Fibroblast of pulmonary artery (primary cell): ENCODE data around the gene KIF16B.

Experiments used
- DNase-seq: peaks from one replicate; pipeline ENCODE4 v3.0.0-alpha.2; 2010; ENCODE audit warnings: low read depth
- H3K4me3 ChIP-seq: replicated peaks from 2 replicates; pipeline ENCODE4 v1.5.1; 2011; ENCODE audit warnings: low read depth, mild to moderate bottlenecking, control low read depth, low read length, moderate library complexity
- TF ChIP-seq, protein P1 (sequence below): IDR thresholded peaks from 2 replicates; pipeline ENCODE4 v1.5.1; 2011; ENCODE audit warnings: mild to moderate bottlenecking, control low read depth, low read length, inconsistent platforms; ENCODE audit errors: missing control alignments

Gene KIF16B

GRCh38 chr20:16360668-16361067, 212.6 kb downstream of the KIF16B start:
- DNase-seq: no peak
- no peak overlapping the region for H3K4me3 ChIP-seq
- TF ChIP-seq, protein P1, sequence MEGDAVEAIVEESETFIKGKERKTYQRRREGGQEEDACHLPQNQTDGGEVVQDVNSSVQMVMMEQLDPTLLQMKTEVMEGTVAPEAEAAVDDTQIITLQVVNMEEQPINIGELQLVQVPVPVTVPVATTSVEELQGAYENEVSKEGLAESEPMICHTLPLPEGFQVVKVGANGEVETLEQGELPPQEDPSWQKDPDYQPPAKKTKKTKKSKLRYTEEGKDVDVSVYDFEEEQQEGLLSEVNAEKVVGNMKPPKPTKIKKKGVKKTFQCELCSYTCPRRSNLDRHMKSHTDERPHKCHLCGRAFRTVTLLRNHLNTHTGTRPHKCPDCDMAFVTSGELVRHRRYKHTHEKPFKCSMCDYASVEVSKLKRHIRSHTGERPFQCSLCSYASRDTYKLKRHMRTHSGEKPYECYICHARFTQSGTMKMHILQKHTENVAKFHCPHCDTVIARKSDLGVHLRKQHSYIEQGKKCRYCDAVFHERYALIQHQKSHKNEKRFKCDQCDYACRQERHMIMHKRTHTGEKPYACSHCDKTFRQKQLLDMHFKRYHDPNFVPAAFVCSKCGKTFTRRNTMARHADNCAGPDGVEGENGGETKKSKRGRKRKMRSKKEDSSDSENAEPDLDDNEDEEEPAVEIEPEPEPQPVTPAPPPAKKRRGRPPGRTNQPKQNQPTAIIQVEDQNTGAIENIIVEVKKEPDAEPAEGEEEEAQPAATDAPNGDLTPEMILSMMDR: no peak

DNA sequence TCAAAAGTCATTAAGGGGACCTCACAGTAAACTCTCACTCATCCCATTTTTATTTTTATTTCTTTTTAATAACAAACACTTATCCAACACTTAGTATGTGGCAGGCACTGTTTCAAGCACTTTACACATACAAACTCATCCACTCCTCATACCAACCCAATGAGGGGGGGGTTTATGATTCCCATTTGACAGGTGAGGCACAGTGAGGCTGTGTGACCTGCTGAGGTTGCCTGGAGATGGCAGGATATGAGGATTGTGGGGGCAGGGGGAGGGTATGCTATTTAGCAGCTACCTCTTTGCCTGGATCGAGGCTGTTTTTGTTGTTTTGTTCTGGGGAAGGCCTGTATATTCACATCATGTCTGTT, 219.8 kb downstream of the KIF16B start:
- H3K4me3 ChIP-seq: no peak overlapping the region
- DNase-seq: no peak
- TF ChIP-seq, protein P1: no peak

DNA sequence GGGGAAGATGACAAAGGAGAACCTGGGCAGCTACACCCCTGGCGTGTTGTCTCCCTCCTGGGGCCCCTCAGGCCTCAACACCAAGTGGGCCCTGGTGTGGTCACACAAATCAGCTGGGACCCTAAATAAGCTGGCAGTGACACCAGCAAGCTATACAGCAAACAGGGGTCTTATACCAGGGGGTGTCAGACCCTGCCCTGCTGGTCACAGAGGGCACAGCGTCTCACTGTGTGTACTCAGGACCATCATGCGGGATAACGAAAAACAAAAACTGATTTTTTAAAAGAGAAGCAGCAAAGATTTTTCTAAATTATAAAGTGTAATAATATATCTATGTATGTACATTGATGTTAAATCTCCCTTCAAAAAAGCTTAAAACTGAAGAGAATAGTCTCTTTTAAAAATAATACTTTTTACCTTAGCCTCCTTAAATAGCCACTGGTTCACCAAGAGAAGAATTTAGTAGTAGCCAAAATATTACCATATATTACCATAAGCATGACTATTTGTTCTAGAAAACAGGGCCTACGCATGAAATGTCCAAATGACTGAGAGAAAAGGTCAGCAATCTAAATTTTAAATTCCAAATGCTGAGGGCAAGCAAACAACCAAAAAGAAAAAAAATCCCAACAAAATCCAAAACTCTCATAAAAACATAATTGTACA, 220.4 kb downstream of the KIF16B start:
- no peak for DNase-seq
- no peak overlapping the region for H3K4me3 ChIP-seq
- TF ChIP-seq, protein P1: no peak

DNA sequence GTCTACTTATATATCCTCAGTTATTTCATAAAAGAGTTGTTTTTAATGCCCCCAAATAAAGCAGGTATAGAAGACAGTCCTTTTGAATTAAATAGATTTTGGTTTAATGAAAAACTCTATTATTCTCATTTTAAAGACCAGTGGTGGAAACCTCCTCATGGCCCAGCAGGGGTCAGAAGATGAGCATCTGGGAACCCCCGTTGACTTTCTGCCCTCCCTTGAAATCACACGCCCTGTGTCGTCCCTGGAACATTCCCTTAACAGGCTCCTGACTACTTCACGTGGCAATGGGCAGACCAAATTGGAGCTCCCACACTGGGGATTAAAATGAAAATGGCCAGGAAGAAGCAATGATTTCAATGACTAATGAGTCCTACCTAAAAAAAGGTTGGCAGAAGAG, 220.9 kb downstream of the KIF16B start:
- H3K4me3 ChIP-seq: no peak overlapping the region
- TF ChIP-seq, protein P1: no peak
- no peak for DNase-seq

- DNase-seq: no peak
- TF ChIP-seq, protein P1: no peak
These were observed 221.8 kb downstream of the KIF16B start for GRCh38 chr20:16351415-16351814.

GRCh38 chr20:16350465-16350864, 222.8 kb downstream of the KIF16B start:
- DNase-seq: no peak
- no peak overlapping the region for H3K4me3 ChIP-seq
- TF ChIP-seq, protein P1: no peak

More at GRCh38 chr20:16351415-16351814, 221.8 kb downstream of the KIF16B start:
- no peak overlapping the region for H3K4me3 ChIP-seq
